ENCODE data around the gene TULP1. TPM values are rescaled to one million over a fixed set of nuclear protein-coding genes. Genes with fewer than 3 reads are reported as not detected.

Gene TULP1
- total and polyA plus RNA-seq, 2 of the 8 experiments (the other 6 are each of a cell fraction or from before 2014, with no cell fraction given): 3.2 to 6.8 TPM

GRCh38 chr6:35493307-35493983 lies 19.3 kb downstream of the TULP1 start (continued):
- TF ChIP-seq CBX5 (IDR thresholded peaks at IDR 0.05; ENCODE audit: low read depth, low read length) (no peak), SIX5 (IDR thresholded peaks at IDR 0.05; ENCODE audit: low read depth, low read length) (no peak), USF2 (IDR thresholded peaks at IDR 0.05; ENCODE audit: low read length) (no peak), BCL11A (IDR thresholded peaks at IDR 0.05; ENCODE audit: low read depth in 2 of 2, low read length in 2 of 2) (no peak), CREB1 (IDR thresholded peaks at IDR 0.05) (no peak)
